ENCODE measurements around the gene NRXN2.

Gene NRXN2

DNA sequence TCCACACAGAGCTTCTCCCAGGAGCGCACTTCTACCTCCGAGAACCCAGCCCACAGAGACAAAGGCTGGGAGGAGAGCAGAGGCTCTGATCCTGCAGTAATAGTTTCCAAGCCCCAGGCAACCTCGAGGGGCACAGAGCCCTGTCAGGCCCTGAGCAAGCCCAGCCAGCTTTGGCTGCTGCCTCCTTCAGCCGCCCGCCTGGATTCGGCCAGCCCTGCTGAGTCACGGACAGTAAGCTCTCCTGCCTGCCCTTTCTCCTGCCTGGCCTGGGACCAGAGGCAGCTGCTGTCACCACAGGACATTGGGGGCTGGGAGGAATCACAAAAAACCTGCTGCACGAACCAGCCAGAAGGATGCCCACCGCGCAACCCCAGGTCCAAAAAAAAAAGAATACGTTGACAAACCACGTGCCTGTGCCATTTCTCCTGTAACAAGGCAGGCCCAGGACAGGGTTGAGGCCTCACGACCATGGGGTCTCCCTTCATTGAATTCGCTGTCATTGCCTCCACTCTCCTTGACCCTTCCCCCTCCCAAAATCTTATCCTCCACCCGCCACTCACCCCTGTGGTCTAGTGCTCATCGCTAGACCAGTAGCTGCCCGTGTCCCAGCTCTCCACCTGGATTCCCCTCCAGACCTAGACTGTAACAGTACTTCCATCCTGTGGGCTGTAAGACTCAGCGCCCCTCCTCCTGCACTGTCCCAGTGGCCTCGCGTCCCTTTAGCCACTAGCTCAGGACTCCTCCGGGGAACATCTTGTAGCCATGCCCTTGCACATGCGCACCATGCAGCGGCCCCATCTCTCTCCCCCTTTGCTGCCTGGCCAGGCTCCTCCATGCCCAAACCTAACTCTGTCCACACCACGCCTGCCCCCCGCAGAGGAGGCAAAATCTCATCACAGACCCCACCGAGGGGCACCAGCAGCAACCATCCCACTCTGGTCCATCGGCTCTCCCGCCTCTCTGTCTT, 139.4 kb downstream of the NRXN2 start:
- Histone ChIP-seq H3K9me3 (replicated peaks; ENCODE audit: insufficient read depth, low read length) (no peaks in the 10 kb centered on the region), H3K4me2 (ENCODE audit: low read depth, low read length) (no peak overlapping the region), H3K9ac (ENCODE audit: low read length) (no peak overlapping the region), H2AFZ (ENCODE audit: low read length) (no peak overlapping the region), H3K4me1 (ENCODE audit: low read length) (no peaks in the 10 kb centered on the region), H3F3A (ENCODE audit: insufficient read depth, low read length) (no peaks in the 10 kb centered on the region), H4K20me1 (ENCODE audit: insufficient read depth, low read length) (no peaks in the 10 kb centered on the region), H3K27me3 (replicated peaks; ENCODE audit: insufficient read depth, low read length) (peaks cover 97% of the 10 kb centered on the region), H3K9me2 (replicated peaks; ENCODE audit: insufficient read depth, low read length) (no peaks in the 10 kb centered on the region), H3K27ac (ENCODE audit: low read length) (no peak overlapping the region), H3K4me3 (ENCODE audit: low read length) (no peak overlapping the region), H3K79me2 (ENCODE audit: low read length) (no peaks in the 10 kb centered on the region), H3K36me3 (replicated peaks; ENCODE audit: insufficient read depth, low read length) (no peaks in the 10 kb centered on the region)
- DNase-seq = no peak
- no peak for TF ChIP-seq EZH2 (optimal IDR thresholded peaks at IDR 0.05; ENCODE audit: low read depth, low read length)
- no peak for TF ChIP-seq EZH2phosphoT487 (IDR thresholded peaks at IDR 0.05; ENCODE audit: low read length)
- TF ChIP-seq, protein P1, sequence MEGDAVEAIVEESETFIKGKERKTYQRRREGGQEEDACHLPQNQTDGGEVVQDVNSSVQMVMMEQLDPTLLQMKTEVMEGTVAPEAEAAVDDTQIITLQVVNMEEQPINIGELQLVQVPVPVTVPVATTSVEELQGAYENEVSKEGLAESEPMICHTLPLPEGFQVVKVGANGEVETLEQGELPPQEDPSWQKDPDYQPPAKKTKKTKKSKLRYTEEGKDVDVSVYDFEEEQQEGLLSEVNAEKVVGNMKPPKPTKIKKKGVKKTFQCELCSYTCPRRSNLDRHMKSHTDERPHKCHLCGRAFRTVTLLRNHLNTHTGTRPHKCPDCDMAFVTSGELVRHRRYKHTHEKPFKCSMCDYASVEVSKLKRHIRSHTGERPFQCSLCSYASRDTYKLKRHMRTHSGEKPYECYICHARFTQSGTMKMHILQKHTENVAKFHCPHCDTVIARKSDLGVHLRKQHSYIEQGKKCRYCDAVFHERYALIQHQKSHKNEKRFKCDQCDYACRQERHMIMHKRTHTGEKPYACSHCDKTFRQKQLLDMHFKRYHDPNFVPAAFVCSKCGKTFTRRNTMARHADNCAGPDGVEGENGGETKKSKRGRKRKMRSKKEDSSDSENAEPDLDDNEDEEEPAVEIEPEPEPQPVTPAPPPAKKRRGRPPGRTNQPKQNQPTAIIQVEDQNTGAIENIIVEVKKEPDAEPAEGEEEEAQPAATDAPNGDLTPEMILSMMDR (IDR thresholded peaks at IDR 0.05; ENCODE audit: low read length) = no peak

DNA sequence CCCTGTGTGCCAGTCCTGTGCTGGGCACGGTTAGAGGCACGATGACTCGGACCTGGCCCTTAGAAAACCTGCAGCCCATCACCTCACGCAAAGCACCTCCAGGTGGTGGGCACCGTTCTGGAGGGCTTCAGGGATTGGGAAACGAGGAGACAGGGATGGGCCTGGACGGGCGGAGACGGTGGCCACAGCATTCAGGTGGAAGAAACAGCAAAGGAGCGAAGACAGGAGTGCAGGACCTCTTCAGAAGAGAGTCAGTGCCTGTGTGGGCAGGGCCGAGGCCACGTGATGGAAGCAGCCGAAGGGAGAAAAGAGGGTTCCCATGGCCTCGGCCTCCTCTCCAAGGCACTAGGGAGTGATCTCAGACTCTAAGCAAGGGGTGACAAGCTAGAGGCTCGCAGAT, 140.1 kb downstream of the NRXN2 start:
- Histone ChIP-seq H3F3A (ENCODE audit: insufficient read depth, low read length) (no peaks in the 10 kb centered on the region), H3K4me2 (ENCODE audit: low read depth, low read length) (no peak overlapping the region), H3K9ac (ENCODE audit: low read length) (no peak overlapping the region), H3K9me2 (replicated peaks; ENCODE audit: insufficient read depth, low read length) (no peaks in the 10 kb centered on the region), H3K36me3 (replicated peaks; ENCODE audit: insufficient read depth, low read length) (no peaks in the 10 kb centered on the region), H3K27ac (ENCODE audit: low read length) (no peak overlapping the region), H3K27me3 (replicated peaks; ENCODE audit: insufficient read depth, low read length) (peaks cover 97% of the 10 kb centered on the region), H3K9me3 (replicated peaks; ENCODE audit: insufficient read depth, low read length) (no peaks in the 10 kb centered on the region), H2AFZ (ENCODE audit: low read length) (no peak overlapping the region), H4K20me1 (ENCODE audit: insufficient read depth, low read length) (no peaks in the 10 kb centered on the region), H3K79me2 (ENCODE audit: low read length) (no peaks in the 10 kb centered on the region), H3K4me3 (ENCODE audit: low read length) (no peak overlapping the region), H3K4me1 (ENCODE audit: low read length) (no peaks in the 10 kb centered on the region)
- DNase-seq = no peak
- TF ChIP-seq EZH2 (optimal IDR thresholded peaks at IDR 0.05; ENCODE audit: low read depth, low read length) = no peak
- no peak for TF ChIP-seq EZH2phosphoT487 (IDR thresholded peaks at IDR 0.05; ENCODE audit: low read length)
- TF ChIP-seq, protein P1 (IDR thresholded peaks at IDR 0.05; ENCODE audit: low read length) = no peak

DNA sequence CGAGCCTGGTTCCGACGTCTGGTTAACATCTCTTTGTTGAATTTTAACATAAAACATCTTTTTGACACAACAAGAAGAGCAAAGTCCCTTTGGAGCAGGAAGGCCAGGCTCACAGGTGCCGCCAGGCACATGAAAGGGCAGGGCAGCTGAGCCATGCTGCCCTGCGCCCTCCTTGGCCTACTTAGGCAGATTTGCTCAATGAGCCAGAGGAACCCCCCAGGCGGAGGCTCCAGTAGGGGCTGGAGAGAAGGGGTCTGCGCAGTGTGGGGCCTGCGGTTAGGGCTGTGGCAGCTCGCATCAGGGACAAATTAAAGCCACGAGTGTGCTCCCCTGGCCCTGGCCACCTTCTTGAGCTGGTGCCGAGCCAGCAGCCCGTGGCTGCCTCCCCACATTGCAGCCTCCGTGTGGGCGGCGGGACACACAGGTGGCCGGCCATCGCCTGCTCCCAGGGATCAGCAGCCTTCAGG, 141.9 kb downstream of the NRXN2 start:
- H3K9me2 ChIP-seq (replicated peaks; ENCODE audit: insufficient read depth, low read length) = no peaks in the 10 kb centered on the region
- H3F3A ChIP-seq (ENCODE audit: insufficient read depth, low read length) = no peaks in the 10 kb centered on the region
- peaks cover 97% of the 10 kb centered on the region for H3K27me3 ChIP-seq (replicated peaks; ENCODE audit: insufficient read depth, low read length)
- H3K9ac ChIP-seq (ENCODE audit: low read length) = no peak overlapping the region
- H3K4me2 ChIP-seq (ENCODE audit: low read depth, low read length) = no peak overlapping the region
- no peak overlapping the region for H3K27ac ChIP-seq (ENCODE audit: low read length)
- H3K36me3 ChIP-seq (replicated peaks; ENCODE audit: insufficient read depth, low read length) = no peaks in the 10 kb centered on the region
- no peak overlapping the region for H3K4me3 ChIP-seq (ENCODE audit: low read length)
- H3K9me3 ChIP-seq (replicated peaks; ENCODE audit: insufficient read depth, low read length) = no peaks in the 10 kb centered on the region
- no peaks in the 10 kb centered on the region for H3K79me2 ChIP-seq (ENCODE audit: low read length)
- DNase-seq = no peak
- H3K4me1 ChIP-seq (ENCODE audit: low read length) = no peaks in the 10 kb centered on the region
- TF ChIP-seq EZH2 (optimal IDR thresholded peaks at IDR 0.05; ENCODE audit: low read depth, low read length) (no peak), EZH2phosphoT487 (IDR thresholded peaks at IDR 0.05; ENCODE audit: low read length) (no peak)
- TF ChIP-seq, protein P1 (IDR thresholded peaks at IDR 0.05; ENCODE audit: low read length) = no peak
- H4K20me1 ChIP-seq (ENCODE audit: insufficient read depth, low read length) = no peaks in the 10 kb centered on the region
- H2AFZ ChIP-seq (ENCODE audit: low read length) = no peak overlapping the region

All from MM.1S (cell line).